Type B pancreatic cell (in vitro differentiated cells): ENCODE data around the gene SH2D6. TPM values are rescaled to one million over a fixed set of nuclear protein-coding genes. Genes with fewer than 3 reads are reported as not detected.

Experiments
- DNase-seq: peaks from one replicate; pipeline ENCODE4 v3.0.0; 2021; ENCODE audit warnings: mixed read lengths; ENCODE audit not compliant: unreplicated experiment; ENCODE audit errors: extremely low spot score
- H3K27ac Mint-ChIP-seq: 2 replicates; pipeline ENCODE4 v1.8.0; 2021; ENCODE audit warnings: mild to moderate bottlenecking, mixed read lengths
- H3K27me3 Mint-ChIP-seq: 2 replicates; pipeline ENCODE4 v1.8.0; 2021; ENCODE audit warnings: mixed read lengths
- H3K36me3 Mint-ChIP-seq: 2 replicates; pipeline ENCODE4 v1.8.0; 2021; ENCODE audit warnings: mixed read lengths
- H3K4me1 Mint-ChIP-seq: one replicate; pipeline ENCODE4 v1.8.0; 2021; ENCODE audit warnings: mixed read lengths; ENCODE audit not compliant: unreplicated experiment
- H3K4me3 Mint-ChIP-seq: 2 replicates; pipeline ENCODE4 v1.8.0; 2021; ENCODE audit warnings: mild to moderate bottlenecking, mixed read lengths
- H3K9me3 Mint-ChIP-seq: 2 replicates; pipeline ENCODE4 v1.8.0; 2021; ENCODE audit warnings: mixed read lengths
- CTCF ChIP-seq: fragments of 200-600 bp; sonication (generic); conservative IDR thresholded peaks from 2 replicates; pipeline ENCODE4 v1.5.0; 2021; ENCODE audit warnings: antibody characterized with exemption, mild to moderate bottlenecking
- long read RNA-seq: library from polyadenylated mRNA; unstranded; transcript quantifications from one replicate; pipeline ENCODE4 v2.0.0, GENCODE V29; 2020
- total RNA-seq: library from RNA; stranded (reverse); gene quantifications from 2 replicates; pipeline ENCODE4 v1.2.1, GENCODE V29; 2021; ENCODE audit warnings: low replicate concordance

Gene SH2D6
- total RNA-seq: 0.97 TPM in 1 of 2 replicates, not detected in the other
- long read RNA-seq: 0 reads

GRCh38 chr2:85418132-85419008, at the start of gene SH2D6:
Gene SH2D6, plus strand, starts transcription at chr2:85418714. Its CDS starts 10,752 bp downstream, at chr2:85429466.
- DNase-seq: peak; percentile 87
- TF ChIP-seq CTCF: no peak
- H3K4me1 Mint-ChIP-seq: peaks cover 31% of the 10 kb centered on the region
- H3K27ac Mint-ChIP-seq: peak within 1 kb of the TSS; percentile 88
- H3K27me3 Mint-ChIP-seq: peaks cover 3% of the 10 kb centered on the region
- H3K36me3 Mint-ChIP-seq: no peaks in the 10 kb centered on the region
- no peaks in the 10 kb centered on the region for H3K9me3 Mint-ChIP-seq
- H3K4me3 Mint-ChIP-seq: peak within 1 kb of the TSS; percentile 95

- H3K27me3 Mint-ChIP-seq: no peaks in the 10 kb centered on the region
- H3K4me1 Mint-ChIP-seq: no peaks in the 10 kb centered on the region
- no peak for DNase-seq
- no peak for TF ChIP-seq CTCF
- H3K4me3 Mint-ChIP-seq: no peak overlapping the region
- no peaks in the 10 kb centered on the region for H3K9me3 Mint-ChIP-seq
- H3K36me3 Mint-ChIP-seq: peaks cover 8% of the 10 kb centered on the region
- no peak overlapping the region for H3K27ac Mint-ChIP-seq
Measured at GRCh38 chr2:85368921-85369320, 49.6 kb upstream of the SH2D6 start.

- no peak for TF ChIP-seq CTCF
- Mint-ChIP-seq H3K27me3 (no peaks in the 10 kb centered on the region), H3K27ac (no peak overlapping the region), H3K9me3 (no peaks in the 10 kb centered on the region), H3K4me3 (no peak overlapping the region), H3K36me3 (peaks cover 8% of the 10 kb centered on the region), H3K4me1 (no peaks in the 10 kb centered on the region)
- DNase-seq: no peak
Measured at GRCh38 chr2:85369500-85369899, 49.0 kb upstream of the SH2D6 start.

GRCh38 chr2:85371045-85371444, 47.5 kb upstream of the SH2D6 start:
- no peak for DNase-seq
- H3K4me3 Mint-ChIP-seq: no peak overlapping the region
- H3K9me3 Mint-ChIP-seq: no peaks in the 10 kb centered on the region
- no peak overlapping the region for H3K27ac Mint-ChIP-seq
- no peak for TF ChIP-seq CTCF
- H3K36me3 Mint-ChIP-seq: peaks cover 16% of the 10 kb centered on the region
- no peaks in the 10 kb centered on the region for H3K4me1 Mint-ChIP-seq
- H3K27me3 Mint-ChIP-seq: no peaks in the 10 kb centered on the region

- H3K36me3 Mint-ChIP-seq: peaks cover 38% of the 10 kb centered on the region
- peak overlapping the region; percentile 25 for H3K4me3 Mint-ChIP-seq
- H3K27ac Mint-ChIP-seq: no peak overlapping the region
Measured at GRCh38 chr2:85376291-85377065, 42.0 kb upstream of the SH2D6 start.

More at GRCh38 chr2:85376291-85377065, 42.0 kb upstream of the SH2D6 start:
- Mint-ChIP-seq H3K27me3 (no peaks in the 10 kb centered on the region), H3K9me3 (no peaks in the 10 kb centered on the region), H3K4me1 (peaks cover 8% of the 10 kb centered on the region)
- no peak for DNase-seq
- no peak for TF ChIP-seq CTCF
